ENCODE data around the gene IQCE. TPM values are rescaled to one million over a fixed set of nuclear protein-coding genes. Genes with fewer than 3 reads are reported as not detected.

IQCE gene
- polyA plus RNA-seq, 3 donors, result 1.8 to 8.4 (median 3.0) TPM

DNA sequence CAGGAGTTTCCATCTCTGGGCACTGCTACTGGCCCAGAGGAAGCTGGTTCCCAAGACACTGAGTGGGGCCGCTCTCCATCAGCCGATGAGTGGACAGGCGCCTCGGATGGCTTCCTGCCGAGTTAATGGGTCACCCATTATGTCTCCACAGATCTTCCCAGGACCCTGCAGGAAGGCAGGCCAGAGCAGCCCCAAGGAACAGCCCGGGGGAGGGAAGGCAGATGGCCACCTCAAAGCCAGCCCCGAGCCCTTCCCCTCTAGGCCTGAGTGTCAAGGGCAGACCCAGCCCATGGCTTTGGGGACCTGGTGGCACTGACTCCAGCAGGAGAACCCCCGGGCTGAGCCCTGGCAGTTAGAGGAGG lies 42.6 kb upstream of the IQCE start:
- H3K4me2 ChIP-seq (replicated peaks; ENCODE audit: extremely low read depth, low read length, poor library complexity, severe bottlenecking), result no peak overlapping the region
- Mint-ChIP-seq H3K9me3 (peaks cover 0 to 2% (median 0%) of the 10 kb centered on the region in 7 donors), H3K4me1 (peaks cover 37% of the 10 kb centered on the region), H3K4me3 (no peak overlapping the region), H3K36me3 (peaks cover 3 to 8% of the 10 kb centered on the region in 2 donors), H3K27me3 (ENCODE audit: low read depth in 3 of 3) (peaks cover 0 to 4% (median 3%) of the 10 kb centered on the region in 3 donors), H3K27ac (peak overlapping the region in 1 of 7 donors; percentile 41)
- no peak overlapping the region for H3K4me3 ChIP-seq (replicated peaks in 1 of 3; ENCODE audit: low read depth in 2 of 3, low read length in 3 of 3)
- no peak for DNase-seq
- no peak overlapping the region for H3K9ac ChIP-seq (ENCODE audit: insufficient read depth, low read length, poor library complexity, severe bottlenecking)
- H3K36me3 ChIP-seq (replicated peaks in 1 of 2; ENCODE audit: control insufficient read depth in 1 of 2, insufficient read depth in 2 of 2, low read length in 2 of 2), result no peaks in the 10 kb centered on the region
- intact Hi-C loops (cut with micrococcal nuclease), result loop anchor here in 1 of 2 donors (10.0 kb wide), 1 partner anchor 111 kb away; the partner anchor contains the start of gene CHST12
- TF ChIP-seq, protein P1, sequence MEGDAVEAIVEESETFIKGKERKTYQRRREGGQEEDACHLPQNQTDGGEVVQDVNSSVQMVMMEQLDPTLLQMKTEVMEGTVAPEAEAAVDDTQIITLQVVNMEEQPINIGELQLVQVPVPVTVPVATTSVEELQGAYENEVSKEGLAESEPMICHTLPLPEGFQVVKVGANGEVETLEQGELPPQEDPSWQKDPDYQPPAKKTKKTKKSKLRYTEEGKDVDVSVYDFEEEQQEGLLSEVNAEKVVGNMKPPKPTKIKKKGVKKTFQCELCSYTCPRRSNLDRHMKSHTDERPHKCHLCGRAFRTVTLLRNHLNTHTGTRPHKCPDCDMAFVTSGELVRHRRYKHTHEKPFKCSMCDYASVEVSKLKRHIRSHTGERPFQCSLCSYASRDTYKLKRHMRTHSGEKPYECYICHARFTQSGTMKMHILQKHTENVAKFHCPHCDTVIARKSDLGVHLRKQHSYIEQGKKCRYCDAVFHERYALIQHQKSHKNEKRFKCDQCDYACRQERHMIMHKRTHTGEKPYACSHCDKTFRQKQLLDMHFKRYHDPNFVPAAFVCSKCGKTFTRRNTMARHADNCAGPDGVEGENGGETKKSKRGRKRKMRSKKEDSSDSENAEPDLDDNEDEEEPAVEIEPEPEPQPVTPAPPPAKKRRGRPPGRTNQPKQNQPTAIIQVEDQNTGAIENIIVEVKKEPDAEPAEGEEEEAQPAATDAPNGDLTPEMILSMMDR (IDR thresholded peaks at IDR 0.05), result no peak
- no peak overlapping the region for H2AFZ ChIP-seq (ENCODE audit: insufficient read depth, low read depth, low read length, poor library complexity, severe bottlenecking)
- peaks cover 12% of the 10 kb centered on the region for H4K20me1 ChIP-seq (ENCODE audit: insufficient read depth, low read length)
- H3K9me3 ChIP-seq (replicated peaks in 1 of 2; ENCODE audit: control insufficient read depth in 1 of 2, insufficient read depth in 1 of 2, low read length in 2 of 2), result no peaks in the 10 kb centered on the region
- H3K79me2 ChIP-seq (ENCODE audit: insufficient read depth, low read length), result peaks cover 13% of the 10 kb centered on the region
- WGBS (ENCODE audit: insufficient coverage), result 98% methylated on average over 8 of the region's 8 CpGs
- no peak overlapping the region for H3K27ac ChIP-seq (ENCODE audit: low read depth in 1 of 2, low read length in 2 of 2)
- H3K27me3 ChIP-seq (ENCODE audit: control insufficient read depth in 2 of 2, insufficient read depth in 2 of 2, low read length in 2 of 2), result no peaks in the 10 kb centered on the region
- peaks cover 36 to 46% of the 10 kb centered on the region in 2 donors for H3K4me1 ChIP-seq (ENCODE audit: control insufficient read depth in 1 of 2, insufficient read depth in 2 of 2, low read length in 2 of 2)

DNA sequence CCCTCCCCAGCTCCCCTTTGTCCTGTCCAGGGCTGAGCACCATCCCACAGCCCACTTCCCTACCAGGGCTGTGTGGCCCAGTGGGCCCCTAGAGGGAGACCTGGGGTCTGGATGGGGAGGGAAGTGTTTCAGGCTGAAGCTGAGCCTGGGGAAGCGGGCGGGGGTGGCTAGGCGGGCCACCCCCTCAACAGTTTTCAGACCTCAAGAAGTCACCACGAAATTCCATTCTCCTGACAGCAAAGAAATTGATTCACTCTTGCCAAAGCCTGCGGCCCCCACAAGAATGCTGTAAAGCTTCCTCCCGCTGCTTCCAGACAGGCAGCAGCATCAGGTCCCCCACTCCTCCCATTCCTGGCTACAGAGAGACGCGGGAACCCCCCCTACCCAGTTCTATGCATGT lies 41.8 kb upstream of the IQCE start:
- Mint-ChIP-seq H3K27ac (no peak overlapping the region), H3K36me3 (peaks cover 9 to 13% of the 10 kb centered on the region in 2 donors), H3K4me1 (peaks cover 34% of the 10 kb centered on the region), H3K27me3 (ENCODE audit: low read depth in 3 of 3) (peaks cover 0 to 6% (median 3%) of the 10 kb centered on the region in 3 donors), H3K9me3 (peaks cover 0 to 2% (median 0%) of the 10 kb centered on the region in 7 donors), H3K4me3 (no peak overlapping the region)
- Histone ChIP-seq H4K20me1 (ENCODE audit: insufficient read depth, low read length) (peaks cover 21% of the 10 kb centered on the region), H3K9me3 (replicated peaks in 1 of 2; ENCODE audit: control insufficient read depth in 1 of 2, insufficient read depth in 1 of 2, low read length in 2 of 2) (no peaks in the 10 kb centered on the region), H3K4me3 (replicated peaks in 1 of 3; ENCODE audit: low read depth in 2 of 3, low read length in 3 of 3) (no peak overlapping the region), H3K4me1 (ENCODE audit: control insufficient read depth in 1 of 2, insufficient read depth in 2 of 2, low read length in 2 of 2) (peaks cover 30 to 38% of the 10 kb centered on the region in 2 donors), H3K36me3 (replicated peaks in 1 of 2; ENCODE audit: control insufficient read depth in 1 of 2, insufficient read depth in 2 of 2, low read length in 2 of 2) (peaks cover 0 to 8% of the 10 kb centered on the region in 2 donors), H2AFZ (ENCODE audit: insufficient read depth, low read depth, low read length, poor library complexity, severe bottlenecking) (no peak overlapping the region), H3K4me2 (replicated peaks; ENCODE audit: extremely low read depth, low read length, poor library complexity, severe bottlenecking) (no peak overlapping the region), H3K27ac (ENCODE audit: low read depth in 1 of 2, low read length in 2 of 2) (no peak overlapping the region), H3K27me3 (ENCODE audit: control insufficient read depth in 2 of 2, insufficient read depth in 2 of 2, low read length in 2 of 2) (no peaks in the 10 kb centered on the region), H3K9ac (ENCODE audit: insufficient read depth, low read length, poor library complexity, severe bottlenecking) (no peak overlapping the region), H3K79me2 (ENCODE audit: insufficient read depth, low read length) (peaks cover 22% of the 10 kb centered on the region)
- intact Hi-C loops (cut with micrococcal nuclease), result loop anchor here in 1 of 2 donors (10.0 kb wide), 1 partner anchor 112 kb away; the partner anchor contains the start of gene CHST12
- TF ChIP-seq, protein P1 (IDR thresholded peaks at IDR 0.05), result no peak
- WGBS (ENCODE audit: insufficient coverage), result 40% methylated on average over 3 of the region's 8 CpGs
- DNase-seq, result no peak

All from CD14-positive monocyte (primary cell).